ENCODE results near the gene ASCC3. TPM values are rescaled to one million over a fixed set of nuclear protein-coding genes. Genes with fewer than 3 reads are reported as not detected.

Gene ASCC3
- polyA plus RNA-seq, 6 donors from 2014 or later: 15.7 to 28.6 (median 26.7) TPM

DNA sequence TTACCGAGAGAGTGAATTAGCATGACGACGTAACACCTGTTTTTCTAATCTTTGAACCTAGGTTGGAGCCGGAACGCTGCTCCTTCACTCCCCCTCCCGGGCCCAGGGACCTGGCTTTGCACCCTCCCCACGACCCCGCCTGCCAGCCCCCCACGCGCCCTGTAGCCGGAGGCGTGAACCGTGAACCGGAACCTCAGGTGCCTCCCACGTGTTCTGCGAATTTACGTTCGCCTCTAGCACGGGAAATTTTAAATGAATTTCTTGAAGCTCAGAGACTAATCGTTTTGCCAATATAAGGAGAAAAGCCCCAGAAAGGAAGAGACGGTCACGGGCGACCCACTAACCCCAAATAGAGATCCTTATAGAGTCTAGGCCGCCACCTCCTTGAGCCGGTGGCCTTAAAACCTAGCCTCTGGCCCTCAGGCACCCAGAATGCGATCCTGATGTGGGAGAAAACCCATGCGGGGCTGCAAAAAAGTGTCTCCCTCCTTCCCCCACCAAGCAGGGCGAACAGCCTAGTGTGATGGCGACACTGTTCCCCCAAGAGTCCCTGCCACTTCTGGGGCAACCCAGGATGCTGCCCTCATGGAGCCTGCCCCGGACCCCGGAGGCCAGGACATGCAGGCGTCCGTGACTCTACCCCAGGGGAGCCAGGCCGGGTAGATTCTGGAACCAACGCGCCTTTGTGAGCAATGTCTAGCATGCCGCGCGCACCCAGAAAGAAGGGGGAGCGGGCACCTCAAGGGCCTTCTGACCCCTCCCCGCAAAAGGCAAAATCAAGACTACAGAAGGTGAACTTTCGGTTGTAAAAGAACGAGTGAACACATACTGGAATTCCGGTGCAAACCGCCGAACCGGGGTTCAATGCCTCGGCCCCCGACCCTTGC lies 413.8 kb downstream of the ASCC3 start:
- Mint-ChIP-seq H3K4me1 (peaks cover 0 to 28% (median 16%) of the 10 kb centered on the region in 3 donors), H3K27ac (peak overlapping the region in 4 of 6 donors; percentile 14 to 94 (median 68)), H3K36me3 (peaks cover 8% of the 10 kb centered on the region in 2 donors), H3K4me3 (peak overlapping the region in 4 of 8 donors; percentile 31 to 65 (median 40)), H3K9me3 (peaks cover 0 to 65% (median 28%) of the 10 kb centered on the region in 7 donors), H3K27me3 (peaks cover 66 to 94% (median 76%) of the 10 kb centered on the region in 3 donors)
- ATAC-seq (ENCODE audit: low read depth in 2 of 2): no peak
- DNase-seq: no peak

DNA sequence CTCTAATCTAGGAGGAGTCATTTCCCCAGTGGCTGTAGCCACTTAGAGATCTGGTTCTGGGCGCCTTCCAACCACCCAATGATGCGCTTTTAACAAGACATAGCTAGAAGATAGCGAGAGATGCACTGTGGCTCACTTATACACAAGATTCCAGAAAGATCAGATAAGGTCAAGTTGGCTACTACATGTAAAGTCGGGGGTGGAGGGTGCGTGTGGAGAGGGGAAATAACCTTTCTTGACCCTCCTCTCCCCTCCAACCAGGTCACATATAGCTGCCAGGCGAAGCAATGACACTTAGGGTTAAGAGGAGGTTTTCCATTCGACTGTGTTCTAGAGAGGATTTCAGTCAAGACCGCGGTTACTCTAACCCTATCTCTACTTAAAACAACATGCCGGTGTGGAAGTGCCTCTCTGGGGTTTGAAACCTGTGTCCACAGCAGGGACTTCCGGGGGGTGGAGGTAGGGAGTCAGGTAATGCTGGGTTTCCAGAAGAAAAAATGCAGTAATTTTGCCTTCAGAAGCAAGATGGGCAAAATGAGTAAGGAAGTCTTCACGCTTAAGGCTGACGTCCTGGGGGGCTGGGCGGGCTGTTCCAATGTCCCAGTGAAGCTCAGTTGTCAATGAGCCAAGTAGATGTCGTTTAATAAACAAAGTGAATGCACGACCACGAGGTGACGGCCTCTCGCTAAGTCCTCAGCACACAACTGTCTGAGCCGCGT lies 414.6 kb downstream of the ASCC3 start:
- peaks cover 8% of the 10 kb centered on the region in 2 donors for H3K36me3 Mint-ChIP-seq
- ATAC-seq (ENCODE audit: low read depth in 2 of 2) (no peak), DNase-seq (no peak)
- peak overlapping the region in 4 of 8 donors; percentile 31 to 41 (median 40) for H3K4me3 Mint-ChIP-seq
- peak overlapping the region in 5 of 6 donors; percentile 1 to 94 (median 34) for H3K27ac Mint-ChIP-seq
- H3K27me3 Mint-ChIP-seq: peaks cover 65 to 97% (median 75%) of the 10 kb centered on the region in 3 donors
- H3K4me1 Mint-ChIP-seq: peaks cover 0 to 35% (median 21%) of the 10 kb centered on the region in 3 donors
- H3K9me3 Mint-ChIP-seq: peaks cover 0 to 65% (median 33%) of the 10 kb centered on the region in 7 donors

DNA sequence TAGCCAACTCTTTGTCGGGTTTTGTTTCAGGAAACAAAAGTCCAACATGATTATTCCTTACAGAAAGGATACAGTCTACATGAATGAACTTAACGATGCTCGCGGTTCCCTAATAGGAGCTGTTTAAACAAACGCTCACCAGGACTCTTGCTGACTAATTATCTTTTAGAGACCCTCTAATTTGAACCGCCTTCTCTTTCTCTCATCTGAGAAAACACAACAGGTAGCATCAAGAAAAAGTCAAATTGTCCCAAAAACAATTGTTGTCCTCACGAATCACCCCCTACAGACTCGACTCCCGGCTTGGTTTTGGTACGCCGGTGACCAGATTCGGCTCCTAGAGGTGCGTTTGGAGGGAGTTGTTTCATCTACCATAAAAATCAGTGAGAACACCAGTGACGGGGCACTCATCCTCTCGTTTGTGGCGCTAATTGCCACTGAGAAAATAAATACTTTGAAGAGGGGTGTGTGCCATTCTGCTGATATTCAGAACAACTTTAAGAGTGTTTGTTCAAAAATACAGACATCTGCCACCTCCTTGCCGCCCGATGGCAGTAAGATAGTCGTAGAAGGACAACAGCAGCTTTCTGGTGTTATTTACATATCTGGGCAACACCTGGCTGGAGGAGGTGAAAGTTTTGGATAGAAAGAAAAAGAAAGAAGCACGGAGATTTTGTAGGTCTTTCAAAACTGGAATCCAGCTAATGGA lies 415.3 kb downstream of the ASCC3 start:
- peak overlapping the region in 7 of 8 donors; percentile 11 to 76 (median 50) for H3K4me3 Mint-ChIP-seq

DNA sequence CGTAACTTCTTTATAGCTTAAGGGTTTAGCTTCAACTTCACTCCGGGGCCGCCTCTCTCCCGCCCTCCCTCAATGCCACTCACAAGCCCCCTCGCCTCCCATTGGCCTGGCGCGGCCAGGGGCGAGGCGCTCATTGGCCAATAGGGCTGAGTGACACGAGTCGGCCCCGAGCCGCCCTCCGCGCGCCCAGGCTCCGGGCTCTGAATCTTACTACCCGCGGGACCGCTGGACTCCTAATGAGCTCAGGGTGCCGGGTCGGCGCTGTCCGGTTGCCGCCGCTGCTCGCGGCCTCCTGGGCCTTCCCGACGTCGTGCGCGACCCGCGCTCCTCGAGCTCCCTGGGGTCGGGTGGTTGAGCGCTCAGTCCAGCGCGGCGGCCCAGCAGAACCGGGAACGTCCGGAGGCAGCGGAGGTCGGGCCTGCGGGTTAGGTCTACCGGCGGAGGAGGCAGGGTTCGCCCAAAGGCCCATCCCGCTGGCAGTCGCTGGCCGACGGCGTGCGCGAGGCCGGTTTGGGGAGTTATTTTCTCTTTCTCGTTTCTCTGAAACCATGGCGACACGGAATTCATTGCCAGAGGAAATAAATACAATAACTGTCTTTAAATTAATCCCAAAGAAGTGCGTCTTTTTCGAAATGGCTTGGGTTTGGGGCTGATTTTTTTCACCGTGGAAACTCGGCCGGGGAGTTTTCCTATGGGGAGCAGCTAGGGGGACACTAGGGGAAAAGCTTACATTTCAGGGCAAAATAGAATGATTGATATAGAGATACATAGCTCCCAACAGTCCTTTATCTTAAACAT lies 416.0 kb downstream of the ASCC3 start, which contains the start of gene SIM1:
TSS of gene SIM1 (minus strand) at position 19 of the 798 bp plus-strand sequence. CDS start 1,453 bp downstream, outside the sequence.
- H3K9me3 Mint-ChIP-seq: peaks cover 0 to 64% (median 35%) of the 10 kb centered on the region in 7 donors
- H3K4me3 Mint-ChIP-seq: peak within 1 kb of the TSS; percentile 23 to 87 (median 67)
- peaks cover 0 to 38% (median 21%) of the 10 kb centered on the region in 3 donors for H3K4me1 Mint-ChIP-seq
- H3K36me3 Mint-ChIP-seq: peaks cover 8% of the 10 kb centered on the region in 2 donors
- ATAC-seq (ENCODE audit: low read depth in 2 of 2): no peak
- H3K27ac Mint-ChIP-seq: peak within 1 kb of the TSS in 4 of 6 donors; percentile 33 to 94 (median 71)
- peaks cover 63 to 94% (median 75%) of the 10 kb centered on the region in 3 donors for H3K27me3 Mint-ChIP-seq
- no peak for DNase-seq

More for the DNA sequence above, 415.3 kb downstream of the ASCC3 start:
- Mint-ChIP-seq H3K36me3 (peaks cover 8% of the 10 kb centered on the region in 2 donors), H3K4me1 (peaks cover 0 to 38% (median 21%) of the 10 kb centered on the region in 3 donors), H3K27me3 (peaks cover 61 to 94% (median 70%) of the 10 kb centered on the region in 3 donors), H3K9me3 (peaks cover 0 to 59% (median 33%) of the 10 kb centered on the region in 7 donors), H3K27ac (peak overlapping the region in 3 of 6 donors; percentile 1 to 92 (median 70))
- ATAC-seq (ENCODE audit: low read depth in 2 of 2) (no peak), DNase-seq (no peak)

DNA sequence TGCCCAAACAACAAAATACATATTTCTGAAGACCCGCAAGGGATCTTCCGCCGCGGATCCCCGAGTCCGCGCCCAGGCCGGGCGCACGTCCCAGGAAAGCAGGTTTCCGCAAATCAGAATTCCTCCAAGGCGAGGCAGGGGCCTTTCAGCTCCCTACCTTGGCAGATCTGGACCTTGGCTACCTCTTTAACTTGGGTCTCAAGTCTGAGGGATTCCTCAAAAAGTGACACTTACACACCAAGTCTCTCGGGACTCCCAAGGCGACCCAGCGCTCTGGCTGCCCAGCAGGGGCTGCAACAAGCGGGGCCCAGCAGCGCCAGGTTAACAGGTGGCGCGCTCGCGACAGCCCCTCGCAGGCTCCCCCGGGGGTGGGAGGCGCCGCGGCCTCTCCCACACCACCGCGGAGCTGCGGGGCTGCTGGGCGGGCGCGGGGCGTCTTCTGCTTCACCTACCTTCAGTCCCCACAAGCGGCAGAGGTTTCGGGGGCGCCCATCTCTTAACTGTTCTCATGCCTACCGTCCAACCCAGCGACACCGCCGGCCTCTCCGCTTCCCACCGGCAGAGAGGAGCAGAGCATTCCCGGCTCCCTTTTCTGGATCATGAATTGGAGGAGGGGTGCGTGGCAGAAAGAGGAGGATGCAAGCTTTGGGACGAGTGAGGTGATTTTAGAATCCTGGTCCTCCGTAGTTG lies 416.8 kb downstream of the ASCC3 start:
- peaks cover 65 to 94% (median 75%) of the 10 kb centered on the region in 3 donors for H3K27me3 Mint-ChIP-seq
- peak overlapping the region in 4 of 6 donors; percentile 33 to 94 (median 66) for H3K27ac Mint-ChIP-seq
- peaks cover 0 to 38% (median 21%) of the 10 kb centered on the region in 3 donors for H3K4me1 Mint-ChIP-seq
- ATAC-seq (ENCODE audit: low read depth in 2 of 2) (no peak), DNase-seq (no peak)
- peaks cover 0 to 72% (median 35%) of the 10 kb centered on the region in 7 donors for H3K9me3 Mint-ChIP-seq
- H3K36me3 Mint-ChIP-seq: peaks cover 8 to 12% of the 10 kb centered on the region in 2 donors
- H3K4me3 Mint-ChIP-seq: peak overlapping the region in 5 of 8 donors; percentile 20 to 66 (median 53)

DNA sequence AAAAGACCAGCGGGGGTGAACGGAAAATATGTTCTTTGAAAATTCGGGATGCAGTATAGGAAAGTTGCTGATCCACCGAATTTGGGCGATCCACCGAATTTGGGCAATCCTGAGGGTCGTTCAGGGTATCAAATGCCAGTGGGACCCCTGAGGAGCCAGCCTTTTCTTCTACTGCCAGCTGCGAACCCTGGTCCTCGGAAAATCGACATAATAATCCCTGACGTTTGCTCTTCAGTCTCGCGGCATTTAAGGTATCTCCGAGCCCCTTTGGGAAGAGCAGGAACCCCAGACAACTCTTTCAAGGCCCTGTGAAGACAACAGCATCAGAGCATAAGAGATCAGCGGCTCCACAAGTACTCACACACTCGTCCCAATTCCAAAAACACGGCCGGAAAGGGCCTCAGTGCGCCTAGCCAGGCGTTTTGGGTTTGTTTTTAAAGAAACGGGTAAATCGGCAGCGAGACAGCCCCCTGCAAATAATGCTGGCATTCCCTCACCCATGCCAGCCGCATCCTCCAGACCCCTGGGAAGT lies 417.4 kb downstream of the ASCC3 start:
- peaks cover 0 to 38% (median 21%) of the 10 kb centered on the region in 3 donors for H3K4me1 Mint-ChIP-seq
- peaks cover 71 to 94% (median 76%) of the 10 kb centered on the region in 3 donors for H3K27me3 Mint-ChIP-seq
- no peak for ATAC-seq (ENCODE audit: low read depth in 2 of 2)
- H3K36me3 Mint-ChIP-seq: peaks cover 8 to 18% of the 10 kb centered on the region in 2 donors
- peak overlapping the region in 2 of 6 donors; percentile 72 to 94 for H3K27ac Mint-ChIP-seq
- peak overlapping the region in 3 of 8 donors; percentile 12 to 66 (median 18) for H3K4me3 Mint-ChIP-seq
- peaks cover 0 to 78% (median 35%) of the 10 kb centered on the region in 7 donors for H3K9me3 Mint-ChIP-seq
- DNase-seq: no peak

DNA sequence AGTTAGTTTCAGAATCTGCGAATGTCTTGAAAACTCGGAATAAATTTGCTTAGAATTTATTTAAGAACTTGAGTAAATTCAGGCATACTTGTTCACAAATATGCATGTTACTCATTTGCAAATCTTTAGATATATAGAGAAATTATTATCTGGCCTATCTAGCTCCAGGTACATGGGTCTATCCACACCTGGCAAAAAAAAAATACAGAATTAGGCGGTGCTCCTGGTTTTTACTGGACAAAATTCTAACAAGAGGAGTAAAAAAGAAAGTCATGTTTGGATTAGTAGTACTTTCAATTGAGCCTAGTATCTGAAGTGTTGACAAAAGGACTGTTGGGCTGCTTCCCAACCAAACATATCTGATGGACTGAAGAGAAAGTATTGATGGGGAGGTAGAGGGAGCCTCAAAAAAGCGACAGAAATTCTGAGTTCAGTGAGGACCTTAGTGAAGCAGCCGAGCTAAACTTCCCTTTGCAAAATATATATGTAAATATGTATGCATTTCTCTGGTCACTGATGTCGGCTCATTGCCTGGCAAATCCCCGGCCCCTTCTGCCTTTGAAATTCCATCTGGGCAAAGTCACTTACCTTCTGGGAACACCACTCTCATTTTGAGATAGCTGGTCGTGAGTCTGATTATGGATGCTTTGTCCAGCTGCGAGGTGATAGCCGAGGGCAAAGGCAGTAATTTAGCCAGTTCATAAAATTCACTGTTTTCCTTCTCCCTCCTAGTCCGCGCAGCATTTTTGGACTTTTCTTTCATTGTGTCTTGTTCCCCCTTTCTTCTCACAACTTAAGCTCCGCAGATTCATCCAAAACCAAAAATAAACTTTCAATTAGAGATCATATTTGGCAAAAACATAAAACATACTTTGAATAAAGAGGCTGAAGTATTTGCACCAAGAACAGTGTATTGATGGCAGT lies 418.2 kb downstream of the ASCC3 start:
- Mint-ChIP-seq H3K27ac (peak overlapping the region in 2 of 6 donors; percentile 9 to 28), H3K4me1 (peaks cover 0 to 39% (median 21%) of the 10 kb centered on the region in 3 donors), H3K36me3 (peaks cover 11 to 18% of the 10 kb centered on the region in 2 donors), H3K4me3 (peak overlapping the region in 3 of 8 donors; percentile 2 to 66 (median 18)), H3K27me3 (peaks cover 71 to 96% (median 75%) of the 10 kb centered on the region in 3 donors), H3K9me3 (peaks cover 0 to 73% (median 35%) of the 10 kb centered on the region in 7 donors)
- DNase-seq (no peak), ATAC-seq (ENCODE audit: low read depth in 2 of 2) (no peak)

DNA sequence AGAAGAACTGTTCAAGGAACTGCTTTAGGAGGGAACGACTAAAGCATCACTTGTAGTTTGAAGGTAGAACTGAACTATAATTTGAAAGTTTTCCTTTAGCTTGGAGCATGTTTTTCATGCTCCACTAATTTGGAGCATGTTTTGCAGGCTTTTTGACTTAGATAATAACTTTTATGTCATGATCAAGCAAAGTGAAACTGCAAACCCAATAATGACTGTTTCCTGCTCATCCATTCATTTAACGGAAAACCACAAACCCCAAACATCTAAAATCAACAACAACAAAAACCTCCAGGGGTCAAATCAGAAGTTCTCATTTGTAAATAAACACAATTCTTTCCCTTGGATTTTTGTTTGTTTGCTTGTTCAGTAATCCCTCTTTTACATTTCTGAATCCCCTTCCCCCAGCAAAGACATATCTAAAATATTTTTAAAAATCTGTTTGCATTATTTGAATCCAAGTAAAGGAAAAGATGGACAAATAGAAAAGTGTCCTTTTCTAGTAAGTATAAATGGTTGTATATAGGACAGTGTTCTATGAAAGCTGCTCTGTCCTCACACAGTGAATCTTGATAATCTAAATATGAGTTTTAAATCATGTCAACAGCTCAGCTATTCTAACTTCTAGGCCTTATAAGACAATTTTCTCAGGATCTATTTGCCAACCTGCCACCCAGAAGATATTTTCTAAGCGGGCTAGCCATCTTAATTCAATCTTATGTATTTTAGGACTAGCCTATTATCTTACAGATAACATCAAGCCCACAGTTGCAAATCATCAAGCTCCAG lies 419.0 kb downstream of the ASCC3 start:
- ATAC-seq (ENCODE audit: low read depth in 2 of 2): no peak
- Mint-ChIP-seq H3K4me1 (peaks cover 0 to 40% (median 18%) of the 10 kb centered on the region in 3 donors), H3K4me3 (peak overlapping the region in 3 of 8 donors; percentile 42 to 59 (median 56)), H3K36me3 (peaks cover 17 to 18% of the 10 kb centered on the region in 2 donors), H3K27me3 (peaks cover 71 to 96% (median 75%) of the 10 kb centered on the region in 3 donors), H3K9me3 (peaks cover 0 to 70% (median 35%) of the 10 kb centered on the region in 7 donors), H3K27ac (peak overlapping the region in 2 of 6 donors; percentile 6 to 87)
- DNase-seq: no peak

DNA sequence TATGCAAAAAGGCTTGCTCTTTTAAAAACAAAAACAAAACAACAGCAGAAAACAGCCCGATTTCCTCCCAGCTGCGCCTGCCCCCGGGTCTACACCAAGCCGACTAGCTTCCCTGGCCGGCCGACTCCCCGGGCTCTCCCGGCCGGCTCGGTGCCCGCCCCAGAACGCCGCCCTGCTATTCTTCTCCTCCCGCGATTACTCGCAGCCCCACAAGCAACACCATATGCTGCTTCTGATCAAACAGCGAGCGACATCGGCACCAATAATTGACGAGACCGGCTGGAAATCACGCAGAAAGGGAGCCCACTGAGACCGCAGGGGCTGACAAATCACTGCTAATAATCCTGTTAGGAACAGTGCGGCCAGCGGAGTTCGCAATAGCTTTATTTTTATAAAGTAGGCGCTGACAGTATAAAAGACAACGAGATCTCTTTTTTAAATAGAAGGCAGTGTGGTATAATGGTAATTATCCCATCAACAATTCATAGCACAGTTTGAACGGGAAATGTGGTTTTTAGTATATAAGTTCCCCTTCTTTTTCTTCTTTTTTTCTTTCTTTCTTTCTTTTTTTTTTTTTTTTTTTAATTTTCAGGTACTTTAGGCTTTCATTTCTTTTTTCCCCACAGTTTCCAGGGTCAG lies 419.7 kb downstream of the ASCC3 start:
- H3K36me3 Mint-ChIP-seq: peaks cover 14 to 18% of the 10 kb centered on the region in 2 donors
- H3K9me3 Mint-ChIP-seq: peaks cover 0 to 70% (median 32%) of the 10 kb centered on the region in 7 donors
- peak overlapping the region in 2 of 6 donors; percentile 53 to 82 for H3K27ac Mint-ChIP-seq
- no peak for ATAC-seq (ENCODE audit: low read depth in 2 of 2)
- peak overlapping the region in 3 of 8 donors; percentile 12 to 56 (median 15) for H3K4me3 Mint-ChIP-seq
- no peak for DNase-seq
- peaks cover 70 to 96% (median 75%) of the 10 kb centered on the region in 3 donors for H3K27me3 Mint-ChIP-seq
- H3K4me1 Mint-ChIP-seq: peaks cover 0 to 34% (median 11%) of the 10 kb centered on the region in 3 donors

Data from naive B cell (primary cell).